WTC11 (cell line): ENCODE data around the gene ANKRD11. TPM values are rescaled to one million over a fixed set of nuclear protein-coding genes. Genes with fewer than 3 reads are reported as not detected.

Experiments used
- ATF2 ChIP-seq: sonication (generic); formaldehyde crosslinking; IDR thresholded peaks from 2 replicates; pipeline ENCODE4 v1.8.1; 2022; ENCODE audit warnings: low read depth, missing genetic modification reagents, borderline replicate concordance
- CREB1 ChIP-seq: sonication (generic); formaldehyde crosslinking; IDR thresholded peaks from 2 replicates; pipeline ENCODE4 v1.8.0; 2023; ENCODE audit warnings: mild to moderate bottlenecking, missing genetic modification reagents
- E2F5 ChIP-seq: sonication (generic); formaldehyde crosslinking; IDR thresholded peaks from 2 replicates; pipeline ENCODE4 v1.8.1; 2022; ENCODE audit warnings: mild to moderate bottlenecking, moderate library complexity, missing genetic modification reagents
- FOXK1 ChIP-seq: sonication (generic); formaldehyde crosslinking; IDR thresholded peaks from 2 replicates; pipeline ENCODE4 v1.8.0; 2022; ENCODE audit warnings: mild to moderate bottlenecking, moderate library complexity, missing genetic modification reagents
- FOXP1 ChIP-seq: sonication (generic); formaldehyde crosslinking; IDR thresholded peaks from 2 replicates; pipeline ENCODE4 v1.8.0; 2022; ENCODE audit warnings: missing genetic modification reagents, mild to moderate bottlenecking, moderate library complexity, borderline replicate concordance
- GABPB1 ChIP-seq: sonication (generic); formaldehyde crosslinking; IDR thresholded peaks from 2 replicates; pipeline ENCODE4 v1.8.1; 2023; ENCODE audit warnings: mild to moderate bottlenecking, missing genetic modification reagents
- HMGA2 ChIP-seq: fragments of 250-450 bp; sonication (Bioruptor Pico); IDR thresholded peaks from 2 replicates; pipeline ENCODE4 v1.4.0; 2021; ENCODE audit warnings: mild to moderate bottlenecking, moderate library complexity
- HMGXB4 ChIP-seq: sonication (generic); formaldehyde crosslinking; IDR thresholded peaks from 2 replicates; pipeline ENCODE4 v1.8.1; 2023; ENCODE audit warnings: mild to moderate bottlenecking, moderate library complexity, missing genetic modification reagents
- IRF1 ChIP-seq: sonication (generic); formaldehyde crosslinking; IDR thresholded peaks from 2 replicates; pipeline ENCODE4 v1.8.0; 2023; ENCODE audit warnings: missing genetic modification reagents
- IRF2 ChIP-seq: sonication (generic); formaldehyde crosslinking; IDR thresholded peaks from 2 replicates; pipeline ENCODE4 v1.8.0; 2022; ENCODE audit warnings: low read depth, missing genetic modification reagents, borderline replicate concordance
- MAX ChIP-seq: sonication (generic); formaldehyde crosslinking; IDR thresholded peaks from 2 replicates; pipeline ENCODE4 v1.8.0; 2022; ENCODE audit warnings: mild to moderate bottlenecking, missing genetic modification reagents
- MXD4 ChIP-seq: fragments of 250-450 bp; sonication (Bioruptor Pico); IDR thresholded peaks from 2 replicates; pipeline ENCODE4 v1.8.0; 2021; ENCODE audit warnings: mild to moderate bottlenecking, moderate library complexity, borderline replicate concordance
- MYBL2 ChIP-seq: sonication (generic); formaldehyde crosslinking; IDR thresholded peaks from 2 replicates; pipeline ENCODE4 v1.8.1; 2023; ENCODE audit warnings: mild to moderate bottlenecking, moderate library complexity, missing genetic modification reagents
- NR1H2 ChIP-seq: sonication (generic); formaldehyde crosslinking; IDR thresholded peaks from 2 replicates; pipeline ENCODE4 v1.9.0; 2021; ENCODE audit warnings: mild to moderate bottlenecking, moderate library complexity, missing genetic modification reagents
- NR2C2 ChIP-seq: sonication (generic); formaldehyde crosslinking; IDR thresholded peaks from 2 replicates; pipeline ENCODE4 v1.8.0; 2022; ENCODE audit warnings: mild to moderate bottlenecking, missing genetic modification reagents
- NR3C1 ChIP-seq: sonication (generic); formaldehyde crosslinking; conservative IDR thresholded peaks from 2 replicates; pipeline ENCODE4 v1.8.1; 2023; ENCODE audit warnings: low read depth, mild to moderate bottlenecking, missing genetic modification reagents
- OVOL2 ChIP-seq: fragments of 250-450 bp; sonication (Bioruptor Pico); IDR thresholded peaks from 2 replicates; pipeline ENCODE4 v1.9.0; 2021; ENCODE audit warnings: mild to moderate bottlenecking, borderline replicate concordance
- PRDM15 ChIP-seq: sonication (generic); formaldehyde crosslinking; IDR thresholded peaks from 2 replicates; pipeline ENCODE4 v1.8.0; 2022; ENCODE audit warnings: missing genetic modification reagents
- PREB ChIP-seq: sonication (generic); formaldehyde crosslinking; IDR thresholded peaks from 2 replicates; pipeline ENCODE4 v1.8.1; 2022; ENCODE audit warnings: mild to moderate bottlenecking, missing genetic modification reagents, moderate library complexity, borderline replicate concordance
- PRRX2 ChIP-seq: fragments of 250-450 bp; sonication (Bioruptor Pico); IDR thresholded peaks from 2 replicates; pipeline ENCODE4 v1.8.0; 2021; ENCODE audit warnings: mild to moderate bottlenecking
- RELA ChIP-seq: sonication (generic); formaldehyde crosslinking; IDR thresholded peaks from 2 replicates; pipeline ENCODE4 v1.8.1; 2022; ENCODE audit warnings: missing genetic modification reagents, mild to moderate bottlenecking, borderline replicate concordance
- SOX15 ChIP-seq: fragments of 250-450 bp; sonication (Bioruptor Pico); IDR thresholded peaks from 2 replicates; pipeline ENCODE4 v1.9.0; 2021; ENCODE audit warnings: mild to moderate bottlenecking
- TEAD4 ChIP-seq: sonication (generic); formaldehyde crosslinking; IDR thresholded peaks from 2 replicates; pipeline ENCODE4 v1.8.0; 2022; ENCODE audit warnings: mild to moderate bottlenecking, missing genetic modification reagents
- ZNF219 ChIP-seq: sonication (generic); formaldehyde crosslinking; IDR thresholded peaks from 2 replicates; pipeline ENCODE4 v1.8.0; 2023; ENCODE audit warnings: missing genetic modification reagents, mild to moderate bottlenecking, borderline replicate concordance
- ZNF232 ChIP-seq: sonication (generic); formaldehyde crosslinking; IDR thresholded peaks from 2 replicates; pipeline ENCODE4 v1.8.0; 2022; ENCODE audit warnings: mild to moderate bottlenecking, missing genetic modification reagents
- ZNF317 ChIP-seq: sonication (generic); formaldehyde crosslinking; IDR thresholded peaks from 2 replicates; pipeline ENCODE4 v1.8.1; 2023; ENCODE audit warnings: low read depth, mild to moderate bottlenecking, moderate library complexity, missing genetic modification reagents, borderline replicate concordance
- ZNF396 ChIP-seq: fragments of 250-450 bp; sonication (Bioruptor Pico); IDR thresholded peaks from 2 replicates; pipeline ENCODE4 v1.8.0; 2021; ENCODE audit warnings: mild to moderate bottlenecking, moderate library complexity, borderline replicate concordance
- ZNF423 ChIP-seq: fragments of 250-450 bp; sonication (Bioruptor Pico); IDR thresholded peaks from 2 replicates; pipeline ENCODE4 v2.1.2; 2022; ENCODE audit warnings: mild to moderate bottlenecking, moderate library complexity
- ZNF671 ChIP-seq: fragments of 250-450 bp; sonication (Bioruptor Pico); IDR thresholded peaks from 2 replicates; pipeline ENCODE4 v1.8.0; 2021; ENCODE audit warnings: mild to moderate bottlenecking
- ZSCAN18 ChIP-seq: fragments of 250-450 bp; sonication (Bioruptor Pico); IDR thresholded peaks from 2 replicates; pipeline ENCODE4 v2.1.2; 2022; ENCODE audit warnings: mild to moderate bottlenecking, moderate library complexity
- total RNA-seq: library from RNA; stranded (reverse); gene quantifications from 3 replicates; pipeline ENCODE4 v1.2.3, GENCODE V29; 2021

Gene ANKRD11
- total RNA-seq, 1 experiment from 2014 or later = 184 TPM

- TF ChIP-seq MAX (CRISPR knock-in tag) = peak; percentile 78
- no peak for TF ChIP-seq NR2C2 (CRISPR knock-in tag)
- no peak for TF ChIP-seq MXD4 (CRISPR knock-in tag)
- TF ChIP-seq ZNF423 (CRISPR knock-in tag) = peak; percentile 87
- TF ChIP-seq NR3C1 (CRISPR knock-in tag) = no peak
- no peak for TF ChIP-seq CREB1
- no peak for TF ChIP-seq E2F5 (CRISPR knock-in tag)
- no peak for TF ChIP-seq PRDM15 (CRISPR knock-in tag)
- peak; percentile 69; the same call in 1 of the 2 replicates for TF ChIP-seq MYBL2 (CRISPR knock-in tag)
- 0 out of 2 replicates have a peak, but pooled peaks have one; percentile 22 for TF ChIP-seq FOXP1
- TF ChIP-seq RELA (CRISPR knock-in tag) = no peak
- no peak for TF ChIP-seq NR1H2 (CRISPR knock-in tag)
- TF ChIP-seq IRF2 (CRISPR knock-in tag) = no peak
- TF ChIP-seq ZNF232 (CRISPR knock-in tag) = peak; percentile 62; the same call in 1 of the 2 replicates
- no peak for TF ChIP-seq ZNF317 (CRISPR knock-in tag)
- TF ChIP-seq HMGXB4 (CRISPR knock-in tag) = no peak
- TF ChIP-seq IRF1 (CRISPR knock-in tag) = no peak
- no peak for TF ChIP-seq ZNF396 (CRISPR knock-in tag)
- no peak for TF ChIP-seq PRRX2 (CRISPR knock-in tag)
- TF ChIP-seq ATF2 (CRISPR knock-in tag) = no peak
- no peak for TF ChIP-seq SOX15 (CRISPR knock-in tag)
- TF ChIP-seq ZSCAN18 (CRISPR knock-in tag) = no peak
- no peak for TF ChIP-seq OVOL2
- TF ChIP-seq TEAD4 (CRISPR knock-in tag) = no peak
- no peak for TF ChIP-seq ZNF671
- TF ChIP-seq HMGA2 (CRISPR knock-in tag) = no peak
- TF ChIP-seq FOXK1 (CRISPR knock-in tag) = no peak; the same call in 1 of the 2 replicates
- no peak for TF ChIP-seq PREB (CRISPR knock-in tag)
- TF ChIP-seq GABPB1 = no peak
- TF ChIP-seq ZNF219 = no peak
Observed at GRCh38 chr16:89290887-89291286, 199.5 kb downstream of the ANKRD11 start (continued).
